Effector memory CD4-positive, alpha-beta T cell (primary cell): ENCODE measurements around the gene FYCO1.
A peak's percentile ranks its signal among the peaks of the same experiment; 100 is the strongest.

Experiments used
- DNase-seq, 3 donors: peaks; one replicate each; pipeline ENCODE4 v3.0.0-alpha.2; 2020
- H3K27ac ChIP-seq: 2 replicates; pipeline ENCODE4 v1.7.0; 2013; ENCODE audit warnings: mild to moderate bottlenecking, low read length, moderate library complexity; ENCODE audit not compliant: insufficient read depth, poor library complexity, severe bottlenecking
- H3K27me3 ChIP-seq: replicated peaks from 2 replicates; pipeline ENCODE4 v1.7.0; 2013; ENCODE audit warnings: mild to moderate bottlenecking, low read length; ENCODE audit not compliant: insufficient read depth, control insufficient read depth, poor library complexity, severe bottlenecking
- H3K36me3 ChIP-seq: 2 replicates; pipeline ENCODE4 v1.7.0; 2013; ENCODE audit warnings: mild to moderate bottlenecking, low read length, moderate library complexity; ENCODE audit not compliant: control insufficient read depth, insufficient read depth
- H3K4me1 ChIP-seq: 2 replicates; pipeline ENCODE4 v1.7.0; 2013; ENCODE audit warnings: low read length, mild to moderate bottlenecking; ENCODE audit not compliant: control insufficient read depth, insufficient read depth, poor library complexity, severe bottlenecking
- H3K4me3 ChIP-seq: 2 replicates; pipeline ENCODE4 v1.7.0; 2013; ENCODE audit warnings: low read length, low read depth, mild to moderate bottlenecking; ENCODE audit not compliant: insufficient read depth, poor library complexity, severe bottlenecking
- H3K9me3 ChIP-seq: 2 replicates; pipeline ENCODE4 v1.7.0; 2013; ENCODE audit warnings: mild to moderate bottlenecking, low read length, moderate library complexity; ENCODE audit not compliant: control insufficient read depth

FYCO1 gene

DNA sequence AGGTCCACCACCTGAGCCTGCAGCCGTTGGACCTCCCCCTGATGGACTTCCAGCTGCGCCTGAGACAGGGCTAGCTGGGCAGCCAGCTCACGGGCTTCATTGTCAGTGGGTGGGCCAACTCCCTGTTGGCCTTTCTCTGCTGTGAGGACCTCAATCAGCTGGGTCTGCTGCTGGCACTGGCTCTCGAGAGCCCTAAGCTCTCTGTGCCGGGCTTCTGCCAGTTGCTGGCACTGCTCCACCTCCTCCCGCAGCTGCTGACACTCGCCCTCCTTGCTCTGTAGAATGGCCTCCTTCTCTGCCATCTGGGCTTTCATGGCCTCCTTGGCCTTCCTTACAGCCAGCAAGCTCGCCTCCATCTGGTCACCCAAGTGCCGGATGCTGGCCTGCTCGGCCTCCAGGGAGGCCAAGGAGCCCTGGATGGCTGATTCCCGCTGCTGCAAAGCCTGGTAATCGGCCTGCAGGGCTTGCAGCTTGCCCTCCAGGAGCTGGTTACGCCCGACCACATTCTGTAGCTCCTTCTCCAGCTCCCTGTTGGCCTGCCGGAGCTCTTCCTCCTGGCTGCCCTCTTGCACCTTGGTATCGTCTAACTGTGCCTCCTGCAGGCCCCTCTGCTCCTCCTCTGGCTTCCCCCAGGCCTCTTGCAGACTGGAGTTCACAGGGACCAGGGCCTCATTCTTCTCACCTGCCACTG is 28.5 kb downstream of the FYCO1 start:
- H3K4me3 ChIP-seq = no peak overlapping the region
- no peak overlapping the region for H3K27ac ChIP-seq
- H3K9me3 ChIP-seq = no peaks in the 10 kb centered on the region
- H3K4me1 ChIP-seq = peaks cover 36% of the 10 kb centered on the region
- H3K27me3 ChIP-seq = no peaks in the 10 kb centered on the region
- no peak for DNase-seq
- H3K36me3 ChIP-seq = peaks cover 52% of the 10 kb centered on the region

DNA sequence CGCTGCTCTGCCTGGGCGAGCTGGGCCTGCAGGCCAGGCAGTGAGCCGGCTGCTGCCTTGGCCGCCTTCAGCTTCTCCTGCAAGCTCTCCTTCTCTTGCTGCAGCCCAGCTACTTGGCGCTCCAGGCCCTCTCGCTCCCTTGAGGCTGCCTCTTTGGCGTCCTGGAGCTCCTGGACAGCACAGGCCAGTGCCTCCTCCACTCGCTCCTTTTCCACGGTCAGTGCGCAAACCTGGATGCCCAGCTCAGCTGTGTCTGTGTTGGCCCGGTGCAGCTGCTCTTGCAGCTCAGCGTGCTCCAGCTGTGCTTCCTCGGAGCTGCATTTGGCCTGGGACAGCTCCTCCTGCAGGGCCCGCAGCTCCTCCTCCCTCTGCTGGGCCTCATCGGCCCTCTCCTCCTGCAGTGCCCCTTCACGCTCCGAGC is 29.2 kb downstream of the FYCO1 start:
- H3K4me3 ChIP-seq = no peak overlapping the region
- no peak overlapping the region for H3K27ac ChIP-seq
- DNase-seq = no peak
- H3K9me3 ChIP-seq = no peaks in the 10 kb centered on the region
- H3K36me3 ChIP-seq = peaks cover 51% of the 10 kb centered on the region
- no peaks in the 10 kb centered on the region for H3K27me3 ChIP-seq
- H3K4me1 ChIP-seq = peaks cover 34% of the 10 kb centered on the region

DNA sequence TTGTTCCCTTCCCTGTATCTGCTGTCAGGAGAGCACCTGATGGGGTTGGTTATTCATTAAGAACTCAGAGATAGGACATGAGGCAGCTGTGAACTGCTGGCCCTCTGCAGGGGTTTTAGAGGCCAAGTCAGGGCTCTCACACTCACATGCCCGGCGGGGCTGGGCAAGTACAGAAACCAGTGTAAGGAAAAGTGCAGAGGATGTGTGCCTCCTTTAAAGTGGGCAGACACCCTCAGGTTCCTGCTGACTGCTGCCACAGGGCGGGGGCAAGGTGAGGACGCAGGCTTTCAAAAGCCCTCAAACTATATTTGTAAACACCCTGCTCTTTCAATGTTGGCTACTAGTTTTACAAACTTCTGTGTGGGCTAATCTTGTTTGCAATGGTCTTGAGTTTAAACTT is 30.0 kb downstream of the FYCO1 start:
- H3K27ac ChIP-seq = no peak overlapping the region
- H3K27me3 ChIP-seq = no peaks in the 10 kb centered on the region
- H3K4me1 ChIP-seq = peaks cover 34% of the 10 kb centered on the region
- H3K4me3 ChIP-seq = no peak overlapping the region
- H3K9me3 ChIP-seq = no peaks in the 10 kb centered on the region
- no peak for DNase-seq
- peaks cover 57% of the 10 kb centered on the region for H3K36me3 ChIP-seq

DNA sequence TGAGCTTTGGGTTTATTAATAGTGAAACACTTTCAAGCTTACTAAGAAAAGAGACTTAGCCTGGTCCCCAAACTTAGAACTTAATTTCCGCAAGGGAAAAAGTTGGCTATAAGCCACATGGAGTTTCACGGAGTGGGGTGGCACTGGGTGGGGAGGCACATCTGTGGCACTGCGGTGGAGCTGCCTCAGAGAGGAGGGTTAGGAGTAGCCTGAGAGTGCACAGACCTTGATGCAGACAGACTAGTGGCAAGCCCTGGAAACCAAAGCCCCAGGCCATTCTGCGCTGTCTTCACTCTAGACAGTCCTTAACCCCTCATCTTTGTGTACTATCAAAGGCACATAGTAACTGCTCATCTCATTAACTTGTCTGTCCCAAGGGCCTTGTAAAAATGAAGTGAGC is 30.4 kb downstream of the FYCO1 start:
- Histone ChIP-seq H3K4me1 (peaks cover 34% of the 10 kb centered on the region), H3K27me3 (no peaks in the 10 kb centered on the region), H3K27ac (no peak overlapping the region), H3K9me3 (no peaks in the 10 kb centered on the region), H3K4me3 (no peak overlapping the region), H3K36me3 (peaks cover 57% of the 10 kb centered on the region)
- no peak for DNase-seq

DNA sequence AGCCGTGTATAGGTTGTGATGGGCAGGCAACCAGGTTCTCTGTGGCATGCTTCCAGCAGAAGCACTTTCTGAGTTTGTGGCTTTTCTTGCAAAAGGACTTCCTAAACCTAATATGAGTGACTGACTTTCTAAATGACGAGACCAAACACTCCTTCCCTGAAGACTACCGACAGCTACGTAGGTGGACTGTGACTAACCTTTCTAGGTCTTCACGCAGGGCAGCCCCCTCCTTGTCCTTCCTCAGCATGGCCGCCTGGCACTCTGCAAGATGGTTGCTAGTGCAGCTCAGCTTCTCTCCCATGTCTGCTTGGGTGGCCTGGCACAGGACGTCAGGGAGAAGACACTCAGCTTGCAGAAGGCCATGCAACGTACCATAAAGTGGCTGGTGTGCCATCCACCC is 31.5 kb downstream of the FYCO1 start:
- Histone ChIP-seq H3K27me3 (no peaks in the 10 kb centered on the region), H3K27ac (no peak overlapping the region), H3K4me1 (peaks cover 34% of the 10 kb centered on the region), H3K36me3 (peaks cover 57% of the 10 kb centered on the region), H3K4me3 (no peak overlapping the region), H3K9me3 (no peaks in the 10 kb centered on the region)
- no peak for DNase-seq

DNA sequence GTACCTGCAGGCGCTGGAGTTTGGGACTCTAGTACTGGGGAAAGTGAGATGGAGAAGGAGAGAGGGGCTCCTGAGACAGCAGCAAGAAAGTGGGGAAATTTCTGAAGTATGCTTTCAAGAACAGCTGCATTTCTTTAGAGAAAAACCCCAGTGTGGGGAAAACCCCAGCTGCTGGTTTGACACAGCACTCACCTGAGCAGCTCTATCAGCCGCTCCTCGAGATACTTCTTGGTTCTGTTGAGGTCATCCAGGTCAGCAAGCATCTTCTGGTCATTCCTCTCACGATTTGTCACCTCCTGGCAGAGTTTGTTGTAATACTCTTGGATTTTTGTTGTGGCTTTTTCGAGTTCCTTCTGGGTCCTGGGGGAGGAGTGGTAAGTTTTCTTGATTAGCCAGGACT is 33.6 kb downstream of the FYCO1 start:
- H3K9me3 ChIP-seq = no peaks in the 10 kb centered on the region
- no peak for DNase-seq
- H3K27ac ChIP-seq = peak overlapping the region; percentile 6
- peaks cover 34% of the 10 kb centered on the region for H3K4me1 ChIP-seq
- no peaks in the 10 kb centered on the region for H3K27me3 ChIP-seq
- H3K4me3 ChIP-seq = no peak overlapping the region
- H3K36me3 ChIP-seq = peaks cover 57% of the 10 kb centered on the region

DNA sequence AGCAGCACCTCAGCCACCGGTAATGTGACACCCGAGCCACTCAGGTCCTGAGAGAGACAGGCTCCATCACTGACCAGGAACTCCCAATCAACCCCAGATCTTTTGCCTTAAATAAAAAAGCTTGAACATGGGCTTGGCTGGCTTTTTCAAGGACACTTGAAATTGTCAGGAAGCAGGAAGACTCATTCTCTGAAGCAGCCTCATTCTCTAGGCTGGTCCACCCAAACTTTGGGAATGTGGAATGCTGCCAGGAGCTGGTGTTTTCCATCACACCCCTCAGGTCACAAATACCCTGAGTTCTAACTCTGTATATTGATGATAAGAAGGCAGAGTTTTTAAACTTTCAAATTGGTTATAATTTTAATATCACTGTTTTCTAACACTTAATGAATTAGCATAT is 35.3 kb downstream of the FYCO1 start:
- peaks cover 18% of the 10 kb centered on the region for H3K4me1 ChIP-seq
- no peaks in the 10 kb centered on the region for H3K27me3 ChIP-seq
- peaks cover 68% of the 10 kb centered on the region for H3K36me3 ChIP-seq
- DNase-seq = no peak
- no peak overlapping the region for H3K27ac ChIP-seq
- no peaks in the 10 kb centered on the region for H3K9me3 ChIP-seq
- H3K4me3 ChIP-seq = no peak overlapping the region

DNA sequence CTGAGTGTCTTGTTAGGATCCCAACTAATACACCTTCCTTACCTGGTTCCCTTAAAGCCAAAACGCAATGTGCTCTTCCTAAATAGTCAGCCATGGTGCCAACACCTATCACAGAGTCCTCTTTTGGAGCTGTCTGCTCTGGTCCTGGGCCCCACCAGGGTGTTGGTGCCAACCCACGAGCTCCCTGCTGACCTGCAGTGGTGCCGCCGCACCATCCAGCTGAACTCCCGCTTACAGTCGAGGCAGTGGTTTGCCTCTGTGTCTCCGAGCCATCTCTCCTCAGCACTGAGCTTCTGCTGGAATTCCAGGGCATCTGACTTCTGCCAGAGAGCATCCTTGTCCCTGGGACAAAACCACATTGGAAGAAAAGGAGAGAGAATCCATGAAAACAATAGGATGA is 36.4 kb downstream of the FYCO1 start:
- Histone ChIP-seq H3K27me3 (no peaks in the 10 kb centered on the region), H3K9me3 (no peaks in the 10 kb centered on the region), H3K36me3 (peaks cover 78% of the 10 kb centered on the region), H3K4me3 (no peak overlapping the region), H3K27ac (no peak overlapping the region), H3K4me1 (peaks cover 8% of the 10 kb centered on the region)
- no peak for DNase-seq

DNA sequence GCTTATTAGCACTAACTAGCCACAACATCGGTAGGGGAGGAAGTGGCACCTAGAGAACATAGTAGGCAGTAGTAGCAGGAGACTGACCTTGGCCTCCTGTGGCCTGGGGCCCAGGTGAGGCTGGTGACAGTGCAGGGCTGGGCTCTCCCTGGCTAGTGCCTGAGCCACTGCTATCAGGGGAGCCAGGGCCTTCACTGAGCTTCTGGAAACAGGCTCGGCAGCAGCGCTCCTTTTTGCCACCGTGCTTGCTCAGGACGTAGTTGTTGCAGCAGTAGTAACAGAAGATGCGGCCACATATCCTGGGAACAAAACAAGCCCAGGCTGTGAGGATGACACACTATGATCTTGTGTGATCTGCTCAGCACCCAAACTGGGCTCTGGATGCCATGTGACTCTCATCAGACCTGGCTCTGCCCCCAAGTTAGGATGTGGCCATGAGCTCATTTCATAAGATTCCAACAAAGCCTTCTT is 37.3 kb downstream of the FYCO1 start:
- no peaks in the 10 kb centered on the region for H3K9me3 ChIP-seq
- H3K27ac ChIP-seq = no peak overlapping the region

DNA sequence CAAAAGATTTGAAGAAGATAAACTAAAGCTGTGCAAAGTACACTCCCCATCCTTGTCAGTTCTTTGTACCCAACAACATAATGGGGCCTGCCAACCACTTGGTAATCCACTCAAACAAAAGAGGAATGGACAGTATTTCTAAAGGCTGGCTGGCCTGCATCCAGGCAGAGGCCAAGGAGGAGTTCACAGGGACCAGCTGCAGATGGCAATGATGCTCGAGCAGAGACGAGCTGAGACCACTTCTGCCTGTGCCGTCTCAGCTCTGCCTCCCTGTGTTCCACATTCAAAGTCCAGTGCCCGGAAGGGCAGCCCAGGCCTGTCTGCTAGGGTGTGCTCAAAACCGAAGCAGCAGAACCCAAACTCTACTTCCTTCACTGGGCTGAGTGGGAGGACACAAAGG is 38.0 kb downstream of the FYCO1 start:
- H3K4me3 ChIP-seq = no peak overlapping the region
- H3K9me3 ChIP-seq = no peaks in the 10 kb centered on the region
- peaks cover 6% of the 10 kb centered on the region for H3K4me1 ChIP-seq
- no peak overlapping the region for H3K27ac ChIP-seq
- H3K36me3 ChIP-seq = peaks cover 95% of the 10 kb centered on the region
- H3K27me3 ChIP-seq = no peaks in the 10 kb centered on the region
- DNase-seq = no peak

More for the DNA sequence above, 37.3 kb downstream of the FYCO1 start:
- Histone ChIP-seq H3K4me1 (peaks cover 6% of the 10 kb centered on the region), H3K4me3 (no peak overlapping the region), H3K27me3 (no peaks in the 10 kb centered on the region), H3K36me3 (peaks cover 87% of the 10 kb centered on the region)
- DNase-seq = no peak
